ENCODE results near the gene CCDC86.

DNA sequence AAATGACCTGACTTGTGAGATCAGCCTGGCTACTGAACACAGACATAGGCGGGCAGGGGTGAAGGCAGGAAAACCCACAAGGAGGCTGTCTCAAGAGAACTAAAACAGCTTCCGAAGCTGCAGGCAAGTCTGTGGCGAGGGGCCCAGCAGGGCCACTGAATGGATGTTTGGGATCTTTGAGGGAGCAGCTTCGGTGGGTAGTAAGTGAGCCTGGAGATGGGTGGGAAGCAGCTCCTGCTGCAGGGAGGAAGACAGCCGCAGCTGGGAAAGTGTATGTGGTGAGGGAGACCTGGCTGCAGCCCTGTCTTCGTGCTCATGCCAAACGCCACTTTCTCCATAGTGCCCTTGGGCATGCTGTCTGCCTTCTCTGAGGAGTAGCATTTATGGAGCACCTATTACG is 3.4 kb downstream of the CCDC86 start:
- no peak for TF ChIP-seq EZH2 (IDR thresholded peaks at IDR 0.05)
- TF ChIP-seq POLR2AphosphoS5 (IDR thresholded peaks at IDR 0.05; ENCODE audit: borderline replicate concordance, low read depth, low read length), result no peak
